ENCODE data around the gene RRP9. TPM values are rescaled to one million over a fixed set of nuclear protein-coding genes. Genes with fewer than 3 reads are reported as not detected.
"Not testable (repeated sequence)": the region's sequence is repeated elsewhere in the genome, so short reads cannot be mapped to it uniquely, and the experiment has no call there.

RRP9 gene, protein sequence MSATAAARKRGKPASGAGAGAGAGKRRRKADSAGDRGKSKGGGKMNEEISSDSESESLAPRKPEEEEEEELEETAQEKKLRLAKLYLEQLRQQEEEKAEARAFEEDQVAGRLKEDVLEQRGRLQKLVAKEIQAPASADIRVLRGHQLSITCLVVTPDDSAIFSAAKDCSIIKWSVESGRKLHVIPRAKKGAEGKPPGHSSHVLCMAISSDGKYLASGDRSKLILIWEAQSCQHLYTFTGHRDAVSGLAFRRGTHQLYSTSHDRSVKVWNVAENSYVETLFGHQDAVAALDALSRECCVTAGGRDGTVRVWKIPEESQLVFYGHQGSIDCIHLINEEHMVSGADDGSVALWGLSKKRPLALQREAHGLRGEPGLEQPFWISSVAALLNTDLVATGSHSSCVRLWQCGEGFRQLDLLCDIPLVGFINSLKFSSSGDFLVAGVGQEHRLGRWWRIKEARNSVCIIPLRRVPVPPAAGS
- total RNA-seq = 10 to 100 TPM; 14.9 to 18.6 TPM

GRCh38 chr3:51941798-51942602 is at the start of gene RRP9, which contains the start of gene PARP3:
TSS of gene RRP9 (minus strand) at chr3:51941904. CDS start at chr3:51941867, 37 bp downstream.
TSS of gene PARP3 (plus strand) at chr3:51942363. CDS start at chr3:51943356, 993 bp downstream.
- H3K4me1 ChIP-seq (replicated peaks) = peaks cover 9% of the 10 kb centered on the region
- H3K36me3 ChIP-seq = peaks cover 6 to 8% of the 10 kb centered on the region in 2 donors

DNA sequence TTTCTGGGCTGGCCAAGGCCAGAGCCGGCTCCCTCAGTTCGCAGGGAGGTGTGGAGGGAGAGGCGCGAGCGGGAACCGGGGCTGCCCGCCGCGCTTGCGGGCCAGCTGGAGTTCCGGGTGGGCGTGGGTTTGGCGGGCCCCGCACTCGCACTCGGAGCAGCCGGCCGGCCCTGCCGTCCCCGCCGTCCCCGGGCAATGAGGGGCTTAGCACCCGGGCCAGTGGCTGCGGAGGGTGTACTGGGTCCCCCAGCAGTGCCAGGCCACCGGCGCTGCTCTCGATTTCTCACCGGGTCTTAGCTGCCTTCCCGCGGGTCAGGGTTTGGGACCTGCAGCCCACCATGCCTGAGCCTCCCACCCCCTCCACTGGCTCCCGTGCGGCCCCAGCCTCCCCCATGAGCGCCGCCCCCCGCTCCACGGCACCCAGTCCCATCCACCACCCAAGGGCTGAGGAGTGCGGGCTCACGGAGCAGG is 48.8 kb upstream of the RRP9 start:
- H3K36me3 ChIP-seq; H3K27me3 ChIP-seq (replicated peaks; ENCODE audit: insufficient read depth); H3K4me1 ChIP-seq (replicated peaks); H3K27ac ChIP-seq; H3K4me3 ChIP-seq; intact Hi-C loops (cut with DNase I); H3K9me3 ChIP-seq; DNase-seq (ENCODE audit: low spot score): not testable (repeated sequence)
- 87% methylated on average over 34 of the region's 38 CpGs for WGBS

More at GRCh38 chr3:51941798-51942602, at the start of gene RRP9, which contains the start of gene PARP3:
- intact Hi-C loops (cut with DNase I) = loop anchor here (2.0 to 5.0 kb wide), 3 partner anchors 33 to 210 kb away; partner anchors contain the start of genes ABHD14A, ABHD14B, DUSP7 and POC1A
- peak; percentile 100 for DNase-seq (ENCODE audit: low spot score)
- Histone ChIP-seq H3K27ac (peak within 1 kb of the TSS; percentile 80 to 87), H3K27me3 (replicated peaks; ENCODE audit: insufficient read depth) (no peaks in the 10 kb centered on the region), H3K4me3 (peak within 1 kb of the TSS; percentile 60 to 66), H3K9me3 (no peaks in the 10 kb centered on the region)
- TF ChIP-seq POLR2AphosphoS5 (IDR thresholded peaks at IDR 0.05) = peak; percentile 98
- TF ChIP-seq CTCF (IDR thresholded peaks at IDR 0.05) = peak; percentile 98 to 100 (median 100)
- TF ChIP-seq POLR2A (IDR thresholded peaks at IDR 0.05) = peak; percentile 53
- 1% methylated on average over 39 of the region's 67 CpGs for WGBS

GRCh38 chr3:51988286-51989146 is 46.8 kb upstream of the RRP9 start:
- no peak for TF ChIP-seq POLR2AphosphoS5 (IDR thresholded peaks at IDR 0.05)
- no peak for TF ChIP-seq CTCF (IDR thresholded peaks at IDR 0.05)
- no peak for TF ChIP-seq POLR2A (IDR thresholded peaks at IDR 0.05)
- no peak overlapping the region for H3K4me3 ChIP-seq
- H3K4me1 ChIP-seq (replicated peaks) = peaks cover 7% of the 10 kb centered on the region
- intact Hi-C loops (cut with DNase I) = no loop called here
- no peak for DNase-seq (ENCODE audit: low spot score)
- no peaks in the 10 kb centered on the region for H3K27me3 ChIP-seq (replicated peaks; ENCODE audit: insufficient read depth)
- H3K27ac ChIP-seq = no peak overlapping the region
- no peaks in the 10 kb centered on the region for H3K9me3 ChIP-seq
- 79% methylated on average over 15 of the region's 15 CpGs for WGBS
- H3K36me3 ChIP-seq = no peaks in the 10 kb centered on the region

DNA sequence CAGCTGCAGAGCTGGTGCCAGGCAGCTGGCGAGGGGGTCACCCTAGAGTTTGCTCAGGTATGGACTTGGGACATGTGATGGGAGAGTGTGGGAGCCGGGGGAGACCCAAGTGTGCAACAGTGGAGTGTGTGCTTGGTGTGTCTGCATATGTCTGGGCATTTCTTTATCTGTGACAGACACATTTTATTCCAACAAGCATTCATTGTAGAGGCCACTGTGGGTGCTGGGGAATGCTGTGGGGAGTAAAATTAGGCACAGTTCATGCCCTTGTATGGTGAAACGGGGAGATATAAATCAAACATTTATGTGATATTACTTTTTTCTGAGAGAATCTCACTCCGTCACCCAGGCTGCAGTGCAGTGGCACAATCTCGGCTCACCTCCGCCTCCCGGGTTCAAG is 45.9 kb upstream of the RRP9 start:
- Histone ChIP-seq H3K27ac (no peak overlapping the region), H3K4me3 (no peak overlapping the region), H3K36me3 (no peaks in the 10 kb centered on the region), H3K27me3 (replicated peaks; ENCODE audit: insufficient read depth) (no peaks in the 10 kb centered on the region), H3K4me1 (replicated peaks) (peaks cover 7% of the 10 kb centered on the region), H3K9me3 (no peaks in the 10 kb centered on the region)
- 89% methylated on average over 7 of the region's 7 CpGs for WGBS
- DNase-seq (ENCODE audit: low spot score) = no peak
- no peak for TF ChIP-seq CTCF (IDR thresholded peaks at IDR 0.05)
- TF ChIP-seq POLR2AphosphoS5 (IDR thresholded peaks at IDR 0.05) = no peak
- no peak for TF ChIP-seq POLR2A (IDR thresholded peaks at IDR 0.05)
- intact Hi-C loops (cut with DNase I) = no loop called here

Measured in prostate gland (tissue), 2 donors.